HG03139 (cell line): ENCODE results near the gene PTGR2.
"Not testable (repeated sequence)": the region's sequence is repeated elsewhere in the genome, so short reads cannot be mapped to it uniquely, and the experiment has no call there.

Experiments used
- ATAC-seq: cut with Tn5 transposase; IDR thresholded peaks from one replicate; pipeline ENCODE4 v1.9.1; 2021; ENCODE audit not compliant: unreplicated experiment

Gene PTGR2

GRCh38 chr14:73851567-73852382, at the start of gene PTGR2:
Gene PTGR2 (plus strand): TSS chr14:73851831. CDS start chr14:73858863, 7,032 bp downstream.
- peak; percentile 84 for ATAC-seq

GRCh38 chr14:73802431-73803188, 49.0 kb upstream of the PTGR2 start:
- ATAC-seq: no peak

- ATAC-seq: no peak
These were observed 47.0 kb upstream of the PTGR2 start for GRCh38 chr14:73804636-73805035.

GRCh38 chr14:73807457-73807856, 44.2 kb upstream of the PTGR2 start:
- ATAC-seq: no peak

- ATAC-seq: no peak
These were observed 42.2 kb upstream of the PTGR2 start for GRCh38 chr14:73809391-73809790.

GRCh38 chr14:73810478-73811163, 41.0 kb upstream of the PTGR2 start:
- no peak for ATAC-seq

- ATAC-seq: no peak
These were observed 40.5 kb upstream of the PTGR2 start for GRCh38 chr14:73811164-73811503.

GRCh38 chr14:73814153-73814552, 37.5 kb upstream of the PTGR2 start:
- ATAC-seq: no peak

GRCh38 chr14:73815849-73816248, 35.8 kb upstream of the PTGR2 start:
- no peak for ATAC-seq

- no peak for ATAC-seq
These were observed 35.2 kb upstream of the PTGR2 start for GRCh38 chr14:73816393-73816816.

- ATAC-seq: no peak
These were observed 34.5 kb upstream of the PTGR2 start for GRCh38 chr14:73817020-73817655.

GRCh38 chr14:73818821-73819220, 32.8 kb upstream of the PTGR2 start:
- no peak for ATAC-seq

- ATAC-seq: no peak
These were observed 31.0 kb upstream of the PTGR2 start for GRCh38 chr14:73820631-73821030.

- ATAC-seq: no peak
These were observed 28.2 kb upstream of the PTGR2 start for GRCh38 chr14:73823339-73823885.

GRCh38 chr14:73824127-73824526, 27.5 kb upstream of the PTGR2 start:
- no peak for ATAC-seq

GRCh38 chr14:73824536-73824935, 27.1 kb upstream of the PTGR2 start:
- no peak for ATAC-seq

- no peak for ATAC-seq
These were observed 26.0 kb upstream of the PTGR2 start for GRCh38 chr14:73825551-73826188.

- not testable (repeated sequence) for ATAC-seq
These were observed 24.4 kb upstream of the PTGR2 start for GRCh38 chr14:73827190-73827589.

GRCh38 chr14:73829071-73829470, 22.6 kb upstream of the PTGR2 start:
- no peak for ATAC-seq
